SK-N-SH treated with all-trans-retinoic acid at 6 μM for 48 hours (cell line): ENCODE data around the gene MRPL3.

ENCODE experiments used
- ARNTL ChIP-seq: fragments of 450-650 bp; formaldehyde crosslinking; IDR thresholded peaks from 2 replicates; pipeline ENCODE4 v1.5.0; 2020; ENCODE audit warnings: low read depth, mild to moderate bottlenecking, moderate library complexity, borderline replicate concordance
- CREB5 ChIP-seq: fragments of 250-450 bp; sonication (Bioruptor Pico); IDR thresholded peaks from 2 replicates; pipeline ENCODE4 v1.5.1; 2020; ENCODE audit warnings: low read depth, mild to moderate bottlenecking, moderate library complexity
- PPARA ChIP-seq: fragments of 250-450 bp; sonication (Bioruptor Pico); IDR thresholded peaks from 2 replicates; pipeline ENCODE4 v1.5.0; 2020; ENCODE audit warnings: mild to moderate bottlenecking, borderline replicate concordance
- TOX ChIP-seq: fragments of 250-450 bp; sonication (Bioruptor Pico); IDR thresholded peaks from 2 replicates; pipeline ENCODE4 v1.8.0; 2021; ENCODE audit warnings: mild to moderate bottlenecking, moderate library complexity, borderline replicate concordance
- ZC3H10 ChIP-seq: fragments of 250-450 bp; sonication (Bioruptor Pico); IDR thresholded peaks from 2 replicates; pipeline ENCODE4 v1.5.1; 2021; ENCODE audit warnings: mild to moderate bottlenecking, moderate library complexity
- TF ChIP-seq, protein P1 (sequence below): fragments of 250-450 bp; sonication (Bioruptor Pico); IDR thresholded peaks from 2 replicates; pipeline ENCODE4 v1.8.0; 2021; ENCODE audit warnings: low read depth, mild to moderate bottlenecking, moderate library complexity, borderline replicate concordance
- TF ChIP-seq, protein P2 (sequence below): fragments of 250-450 bp; sonication (Bioruptor Pico); IDR thresholded peaks from 2 replicates; pipeline ENCODE4 v1.8.0; 2020; ENCODE audit warnings: mild to moderate bottlenecking, moderate library complexity, borderline replicate concordance

- TF ChIP-seq PPARA (CRISPR knock-in tag) (no peak), CREB5 (no peak), TOX (CRISPR knock-in tag) (no peak), ARNTL (CRISPR knock-in tag) (no peak), ZC3H10 (CRISPR knock-in tag) (no peak)
- TF ChIP-seq, protein P1, sequence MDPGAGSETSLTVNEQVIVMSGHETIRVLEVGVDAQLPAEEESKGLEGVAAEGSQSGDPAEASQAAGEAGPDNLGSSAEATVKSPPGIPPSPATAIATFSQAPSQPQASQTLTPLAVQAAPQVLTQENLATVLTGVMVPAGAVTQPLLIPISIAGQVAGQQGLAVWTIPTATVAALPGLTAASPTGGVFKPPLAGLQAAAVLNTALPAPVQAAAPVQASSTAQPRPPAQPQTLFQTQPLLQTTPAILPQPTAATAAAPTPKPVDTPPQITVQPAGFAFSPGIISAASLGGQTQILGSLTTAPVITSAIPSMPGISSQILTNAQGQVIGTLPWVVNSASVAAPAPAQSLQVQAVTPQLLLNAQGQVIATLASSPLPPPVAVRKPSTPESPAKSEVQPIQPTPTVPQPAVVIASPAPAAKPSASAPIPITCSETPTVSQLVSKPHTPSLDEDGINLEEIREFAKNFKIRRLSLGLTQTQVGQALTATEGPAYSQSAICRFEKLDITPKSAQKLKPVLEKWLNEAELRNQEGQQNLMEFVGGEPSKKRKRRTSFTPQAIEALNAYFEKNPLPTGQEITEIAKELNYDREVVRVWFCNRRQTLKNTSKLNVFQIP (CRISPR knock-in tag), result no peak
- TF ChIP-seq, protein P2, sequence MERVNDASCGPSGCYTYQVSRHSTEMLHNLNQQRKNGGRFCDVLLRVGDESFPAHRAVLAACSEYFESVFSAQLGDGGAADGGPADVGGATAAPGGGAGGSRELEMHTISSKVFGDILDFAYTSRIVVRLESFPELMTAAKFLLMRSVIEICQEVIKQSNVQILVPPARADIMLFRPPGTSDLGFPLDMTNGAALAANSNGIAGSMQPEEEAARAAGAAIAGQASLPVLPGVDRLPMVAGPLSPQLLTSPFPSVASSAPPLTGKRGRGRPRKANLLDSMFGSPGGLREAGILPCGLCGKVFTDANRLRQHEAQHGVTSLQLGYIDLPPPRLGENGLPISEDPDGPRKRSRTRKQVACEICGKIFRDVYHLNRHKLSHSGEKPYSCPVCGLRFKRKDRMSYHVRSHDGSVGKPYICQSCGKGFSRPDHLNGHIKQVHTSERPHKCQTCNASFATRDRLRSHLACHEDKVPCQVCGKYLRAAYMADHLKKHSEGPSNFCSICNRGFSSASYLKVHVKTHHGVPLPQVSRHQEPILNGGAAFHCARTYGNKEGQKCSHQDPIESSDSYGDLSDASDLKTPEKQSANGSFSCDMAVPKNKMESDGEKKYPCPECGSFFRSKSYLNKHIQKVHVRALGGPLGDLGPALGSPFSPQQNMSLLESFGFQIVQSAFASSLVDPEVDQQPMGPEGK (CRISPR knock-in tag), result no peak
Measured at GRCh38 chr3:131544557-131544956, 41.8 kb upstream of the MRPL3 start.
